Adrenal gland (tissue), 5 donors: ENCODE data around the gene EFHD1.

Experiments used
- POLR2A ChIP-seq, 2 donors: fragments of 450-650 bp; IDR thresholded peaks; one replicate each; pipeline ENCODE4 v1.6.1; 2017; ENCODE audit warnings: antibody characterized with exemption in 2 of 2, mild to moderate bottlenecking in 2 of 2, moderate library complexity in 1 of 2
- TF ChIP-seq, protein P1 (sequence below), 6 experiments: fragments of 450-650 bp in 4 of 6; fragments of 200-600 bp in 2 of 6; sonication (generic) in 1 of 6; IDR thresholded peaks; 1 replicate in 5 of 6; 2 replicates in 1 of 6; pipeline versions ENCODE4 v1.5.1 to v1.8.0; 2016 to 2021; ENCODE audit warnings: antibody characterized with exemption in 6 of 6, mild to moderate bottlenecking in 2 of 6, moderate library complexity in 1 of 6
- donor health status: DM: no; HTN: no; CAD: no.

DNA sequence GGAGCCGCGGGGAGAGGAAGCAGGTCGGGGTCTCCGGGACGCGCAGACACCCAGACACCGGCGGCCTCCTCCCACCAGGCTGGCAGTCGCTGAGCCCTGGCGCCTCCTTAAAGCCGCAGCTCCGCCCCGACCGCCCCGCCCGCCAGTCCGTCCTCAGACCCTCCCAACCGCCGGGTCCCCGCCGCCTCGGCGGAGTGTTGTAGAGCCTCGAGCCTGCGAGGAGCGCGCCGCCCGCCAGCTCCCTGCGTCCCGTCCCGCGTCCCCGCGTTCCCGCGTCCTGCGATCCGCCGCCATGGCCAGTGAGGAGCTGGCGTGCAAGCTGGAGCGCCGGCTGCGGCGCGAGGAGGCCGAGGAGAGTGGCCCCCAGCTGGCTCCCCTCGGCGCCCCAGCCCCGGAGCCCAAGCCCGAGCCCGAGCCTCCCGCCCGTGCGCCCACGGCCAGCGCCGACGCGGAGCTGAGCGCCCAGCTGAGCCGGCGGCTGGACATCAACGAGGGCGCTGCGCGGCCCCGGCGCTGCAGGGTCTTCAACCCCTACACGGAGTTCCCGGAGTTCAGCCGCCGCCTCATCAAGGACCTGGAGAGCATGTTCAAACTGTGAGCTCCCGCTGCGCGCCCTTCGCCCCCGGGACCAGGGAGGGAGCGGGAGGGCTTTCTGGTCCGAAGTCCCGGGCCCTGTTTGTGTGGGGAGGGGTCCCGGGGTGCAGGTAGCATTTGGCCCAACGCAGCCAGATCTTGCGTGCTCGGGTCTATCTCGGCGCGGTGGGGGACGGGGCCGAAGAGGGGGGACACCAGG is at the start of gene EFHD1:
- TF ChIP-seq, protein P1, sequence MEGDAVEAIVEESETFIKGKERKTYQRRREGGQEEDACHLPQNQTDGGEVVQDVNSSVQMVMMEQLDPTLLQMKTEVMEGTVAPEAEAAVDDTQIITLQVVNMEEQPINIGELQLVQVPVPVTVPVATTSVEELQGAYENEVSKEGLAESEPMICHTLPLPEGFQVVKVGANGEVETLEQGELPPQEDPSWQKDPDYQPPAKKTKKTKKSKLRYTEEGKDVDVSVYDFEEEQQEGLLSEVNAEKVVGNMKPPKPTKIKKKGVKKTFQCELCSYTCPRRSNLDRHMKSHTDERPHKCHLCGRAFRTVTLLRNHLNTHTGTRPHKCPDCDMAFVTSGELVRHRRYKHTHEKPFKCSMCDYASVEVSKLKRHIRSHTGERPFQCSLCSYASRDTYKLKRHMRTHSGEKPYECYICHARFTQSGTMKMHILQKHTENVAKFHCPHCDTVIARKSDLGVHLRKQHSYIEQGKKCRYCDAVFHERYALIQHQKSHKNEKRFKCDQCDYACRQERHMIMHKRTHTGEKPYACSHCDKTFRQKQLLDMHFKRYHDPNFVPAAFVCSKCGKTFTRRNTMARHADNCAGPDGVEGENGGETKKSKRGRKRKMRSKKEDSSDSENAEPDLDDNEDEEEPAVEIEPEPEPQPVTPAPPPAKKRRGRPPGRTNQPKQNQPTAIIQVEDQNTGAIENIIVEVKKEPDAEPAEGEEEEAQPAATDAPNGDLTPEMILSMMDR (IDR thresholded peaks at IDR 0.05) = no peak
- TF ChIP-seq POLR2A (IDR thresholded peaks at IDR 0.05) = peak in 1 of 2 donors; percentile 17
